Stimulated activated CD8-positive, alpha-beta memory T cell treated with anti-CD3 and anti-CD28 coated beads, Interleukin-15, amount 100 ng/mL, for 1 hour (primary cell): ENCODE measurements around the gene ROR2.

ENCODE experiments used
- DNase-seq: peaks from one replicate; pipeline ENCODE4 v3.0.0-alpha.2; 2020; ENCODE audit warnings: low read depth

Gene ROR2

DNA sequence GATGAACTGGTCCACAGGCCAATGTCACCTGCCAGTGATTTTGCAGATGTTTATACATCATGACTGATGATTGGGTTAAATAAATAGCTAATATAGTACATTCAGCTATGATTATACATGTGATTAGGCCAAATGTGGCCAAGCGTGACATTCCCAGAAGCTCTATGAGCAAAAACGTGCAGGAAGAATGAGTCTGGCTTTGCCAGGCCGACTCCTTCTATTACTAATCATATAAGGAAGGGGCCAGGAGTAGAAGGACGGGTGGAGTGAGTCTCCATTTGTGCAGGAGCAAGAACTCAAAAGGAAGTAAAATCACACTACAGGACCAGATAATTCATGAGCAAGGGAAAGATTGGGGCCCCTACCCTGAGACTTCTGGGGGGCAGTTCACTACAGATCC lies 178.2 kb downstream of the ROR2 start:
- DNase-seq: no peak

DNA sequence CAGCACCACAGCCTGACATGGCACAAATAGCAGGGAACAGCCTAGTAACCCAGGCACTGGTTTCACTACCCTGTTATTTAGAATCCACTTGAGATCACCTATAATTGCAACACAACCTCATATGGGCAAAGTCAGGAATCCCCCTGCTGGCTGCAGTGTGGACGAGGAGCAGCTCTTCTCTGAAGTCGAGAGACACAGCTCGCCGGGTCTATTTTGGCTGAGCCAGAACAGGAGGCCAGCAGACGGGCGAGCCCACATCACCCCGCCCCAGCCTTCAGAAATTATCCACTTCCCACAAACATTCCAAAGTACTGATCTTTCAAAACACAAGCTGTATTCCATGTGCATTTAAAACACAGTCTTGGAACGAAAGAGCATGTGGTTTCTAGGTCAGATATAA lies 179.0 kb downstream of the ROR2 start:
- no peak for DNase-seq

- DNase-seq: no peak
Observed at GRCh38 chr9:91770229-91770628, 179.8 kb downstream of the ROR2 start.

DNA sequence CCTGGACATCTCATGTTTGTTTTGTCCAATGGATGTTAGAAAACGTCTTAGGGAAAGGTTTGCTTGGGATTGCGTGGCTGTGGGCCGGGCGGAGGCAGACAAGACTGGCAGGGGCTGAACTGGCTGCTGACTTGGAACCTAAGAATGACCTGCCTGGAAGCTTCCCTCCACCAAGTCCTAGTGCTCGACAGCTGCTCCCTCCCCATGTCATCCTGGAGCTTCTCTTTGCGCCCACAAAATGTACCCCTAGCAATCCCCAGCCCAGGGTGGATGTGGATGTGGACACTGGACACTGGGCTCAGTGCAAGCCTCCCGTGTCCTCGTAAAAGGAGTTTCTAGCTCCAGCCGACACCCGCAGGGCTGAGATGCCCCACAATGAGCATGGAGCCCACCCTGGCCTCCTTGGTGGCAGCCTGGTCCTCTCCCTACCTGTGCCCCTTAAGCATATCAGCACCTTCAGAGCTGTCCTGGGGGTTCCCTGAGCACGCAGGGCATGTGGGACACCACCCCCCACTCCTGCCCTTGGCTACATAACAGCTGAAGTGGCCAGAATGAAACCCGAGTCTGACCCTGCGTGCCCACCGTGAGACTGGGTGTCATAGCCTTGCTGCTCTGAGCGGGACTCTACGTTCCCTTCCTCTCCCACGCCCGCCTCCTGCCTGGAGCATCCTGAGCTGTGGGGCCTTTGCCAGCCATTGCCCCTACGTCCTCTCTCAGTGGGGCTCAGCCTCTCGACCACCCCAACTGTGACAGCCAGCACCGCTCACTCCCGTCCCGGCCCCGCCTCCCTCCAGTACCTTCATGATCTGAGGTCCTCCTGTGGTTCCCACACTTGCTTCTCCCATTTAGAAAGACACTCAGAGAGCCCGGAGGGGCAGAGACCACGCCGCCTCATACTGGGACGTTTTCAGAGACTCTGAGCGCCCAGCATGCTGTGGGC lies 180.8 kb downstream of the ROR2 start:
- DNase-seq: no peak

DNA sequence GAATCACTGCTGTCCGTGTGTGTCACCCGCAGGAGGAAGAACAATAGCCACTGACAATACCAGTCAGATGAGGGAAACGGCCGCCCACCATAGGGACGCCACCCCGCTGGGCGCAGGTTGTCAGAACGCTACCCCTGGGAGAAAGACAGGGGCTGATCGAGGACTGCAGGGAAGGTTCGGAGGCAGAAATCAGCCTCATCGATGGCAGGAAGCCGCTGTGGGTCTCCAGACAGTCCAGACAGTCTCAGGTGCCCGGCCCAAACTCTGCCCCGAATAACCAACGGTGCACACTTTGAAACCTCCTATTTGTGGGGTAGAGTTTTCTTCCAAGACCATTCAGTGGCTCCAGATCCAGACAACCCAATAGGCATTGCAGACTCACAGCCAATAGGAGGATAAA lies 181.5 kb downstream of the ROR2 start:
- no peak for DNase-seq

- no peak for DNase-seq
Observed at GRCh38 chr9:91766315-91767069, 183.5 kb downstream of the ROR2 start.

GRCh38 chr9:91765296-91765695 lies 184.7 kb downstream of the ROR2 start:
- no peak for DNase-seq

DNA sequence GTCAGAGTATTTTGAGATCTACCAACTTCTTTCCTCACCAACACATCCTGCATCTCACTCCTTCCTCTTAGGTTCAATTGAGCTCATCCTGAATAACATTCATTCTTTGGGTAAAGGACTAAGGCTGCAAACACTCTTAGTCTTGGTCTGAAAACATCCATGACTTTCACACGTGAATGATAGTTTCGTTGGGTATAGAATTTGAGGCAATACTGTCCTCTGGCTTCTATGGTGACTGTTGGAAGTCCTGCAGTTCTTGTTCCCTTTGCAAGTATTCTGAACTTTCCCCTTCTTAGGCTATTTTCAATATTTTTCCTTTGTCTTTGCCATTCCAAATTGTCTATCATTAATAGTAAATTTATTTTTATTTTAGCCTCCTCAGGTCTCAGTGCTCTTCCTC lies 185.4 kb downstream of the ROR2 start:
- DNase-seq: no peak

GRCh38 chr9:91761362-91761761 lies 188.7 kb downstream of the ROR2 start:
- DNase-seq: no peak

- no peak for DNase-seq
Observed at GRCh38 chr9:91760906-91761305, 189.1 kb downstream of the ROR2 start.

DNA sequence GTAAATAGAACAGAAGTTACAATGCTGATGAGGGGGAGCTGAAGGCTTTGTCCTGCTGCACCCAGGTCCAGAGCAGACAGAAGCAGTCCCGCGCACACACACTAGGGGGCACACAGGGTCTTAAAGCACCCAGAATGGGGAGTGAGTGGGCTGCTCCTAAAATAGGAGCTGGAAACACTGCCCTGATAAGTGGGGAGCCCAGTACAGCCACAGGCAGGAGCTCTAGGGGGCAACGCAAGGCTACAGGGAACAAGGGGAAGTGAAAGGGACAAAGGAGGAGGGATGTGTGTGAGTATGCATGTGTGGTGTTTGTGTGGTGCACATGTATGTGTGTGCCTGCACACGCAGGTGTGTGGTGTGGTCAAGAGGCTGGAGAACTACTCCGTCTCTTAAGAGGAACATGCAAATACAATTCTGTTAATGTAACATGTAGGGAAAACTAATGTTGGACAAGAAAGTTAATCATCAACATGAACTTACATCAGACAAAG lies 191.5 kb downstream of the ROR2 start:
- DNase-seq: no peak

- DNase-seq: no peak
Observed at GRCh38 chr9:91757782-91758181, 192.2 kb downstream of the ROR2 start.

GRCh38 chr9:91756510-91756780 lies 193.6 kb downstream of the ROR2 start:
- DNase-seq: no peak

GRCh38 chr9:91755761-91756509 lies 194.1 kb downstream of the ROR2 start:
- no peak for DNase-seq

DNA sequence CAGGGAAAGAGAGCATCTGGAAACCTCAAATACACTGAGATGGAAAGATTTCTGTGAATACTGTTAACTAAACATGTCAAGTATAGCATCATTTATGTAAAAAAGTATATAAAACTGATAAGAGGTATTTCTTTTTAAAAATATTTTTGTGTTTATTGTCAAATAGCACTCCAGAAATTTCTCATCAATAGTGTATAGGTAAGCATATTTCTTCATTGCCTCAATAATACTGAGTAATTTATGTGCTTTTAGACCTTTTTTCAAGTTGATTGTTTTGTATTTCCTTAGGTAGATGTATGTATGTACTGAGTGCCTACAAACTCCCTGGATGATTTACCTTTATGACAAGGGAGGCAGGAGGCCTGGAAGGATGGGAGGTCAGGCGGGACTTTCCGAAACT lies 196.3 kb downstream of the ROR2 start:
- DNase-seq: no peak

DNA sequence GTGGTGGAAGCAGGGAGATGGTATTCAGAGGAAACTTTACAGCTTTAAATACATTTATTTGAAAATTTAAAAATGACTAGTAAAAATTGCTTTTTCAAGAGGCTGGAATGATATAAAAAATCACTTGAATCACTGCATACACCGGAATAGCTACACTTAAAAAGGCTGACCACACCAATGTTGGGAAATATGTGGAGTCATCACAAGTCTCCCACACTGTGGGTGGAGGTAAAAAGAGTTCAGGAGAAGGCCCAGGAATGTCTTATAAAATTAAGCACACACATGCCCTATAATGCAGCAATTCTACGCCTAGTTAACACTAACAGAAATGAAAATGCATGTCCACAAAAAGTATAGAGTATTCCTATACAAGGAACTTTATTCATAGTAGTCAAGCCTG lies 198.1 kb downstream of the ROR2 start:
- DNase-seq: no peak

GRCh38 chr9:91750343-91750742 lies 199.7 kb downstream of the ROR2 start:
- no peak for DNase-seq

DNA sequence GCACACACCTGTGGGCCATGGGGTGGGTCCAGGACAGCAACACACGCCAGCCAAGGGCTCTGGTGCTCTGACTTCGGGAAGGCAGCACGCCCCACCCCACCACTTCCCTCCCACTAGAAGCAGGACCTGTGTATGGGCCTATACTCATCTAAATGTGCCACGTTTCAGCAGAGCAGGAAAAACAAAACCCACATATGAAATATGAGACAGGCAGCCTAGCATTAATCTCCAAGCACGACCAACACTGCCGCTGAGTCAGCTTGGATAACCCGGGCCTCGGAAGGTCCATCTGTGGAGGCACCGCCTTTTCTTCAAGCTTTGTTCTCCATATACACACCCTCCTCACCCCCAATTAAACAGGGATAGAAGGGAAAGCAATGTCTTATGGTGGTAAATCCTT lies 203.1 kb downstream of the ROR2 start:
- DNase-seq: no peak

DNA sequence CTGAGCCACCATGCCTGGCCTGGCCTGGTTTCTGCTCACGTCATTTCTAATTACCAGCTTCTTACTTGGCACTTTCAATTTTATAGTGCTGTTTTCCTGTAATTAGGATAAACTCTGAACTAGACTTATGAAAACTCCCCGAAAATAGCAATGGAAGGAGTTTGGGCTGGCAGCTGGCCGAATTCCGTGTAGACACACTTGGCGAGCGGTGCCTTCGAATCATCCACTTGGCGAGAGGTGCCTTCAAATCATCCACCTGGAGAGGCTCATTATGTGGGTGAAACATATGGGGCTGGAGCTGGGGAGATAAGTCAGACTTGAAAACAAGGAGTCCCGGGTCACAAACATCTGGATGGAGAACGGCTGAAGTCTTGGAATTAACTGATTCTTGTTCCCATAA lies 203.7 kb downstream of the ROR2 start:
- no peak for DNase-seq

GRCh38 chr9:91744114-91744513 lies 205.9 kb downstream of the ROR2 start:
- DNase-seq: no peak

DNA sequence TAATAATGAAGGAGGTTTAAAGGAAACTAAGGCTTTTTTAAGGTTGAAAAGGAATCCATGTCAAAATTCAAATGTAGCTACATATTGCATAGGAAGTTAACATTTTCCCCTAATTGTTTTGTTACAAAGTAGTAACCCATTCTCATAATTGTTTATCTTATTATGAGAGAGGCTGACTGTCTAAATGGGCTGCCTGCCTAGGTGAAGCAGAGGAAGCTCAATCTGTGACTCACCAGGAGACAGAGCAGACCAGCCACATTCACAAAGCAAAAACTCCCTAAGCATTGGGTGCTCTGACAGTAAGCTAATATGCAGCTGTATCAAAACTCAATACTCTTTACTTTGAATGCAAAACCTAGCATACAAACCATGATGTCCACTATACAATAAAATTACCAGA lies 208.5 kb downstream of the ROR2 start:
- no peak for DNase-seq

DNA sequence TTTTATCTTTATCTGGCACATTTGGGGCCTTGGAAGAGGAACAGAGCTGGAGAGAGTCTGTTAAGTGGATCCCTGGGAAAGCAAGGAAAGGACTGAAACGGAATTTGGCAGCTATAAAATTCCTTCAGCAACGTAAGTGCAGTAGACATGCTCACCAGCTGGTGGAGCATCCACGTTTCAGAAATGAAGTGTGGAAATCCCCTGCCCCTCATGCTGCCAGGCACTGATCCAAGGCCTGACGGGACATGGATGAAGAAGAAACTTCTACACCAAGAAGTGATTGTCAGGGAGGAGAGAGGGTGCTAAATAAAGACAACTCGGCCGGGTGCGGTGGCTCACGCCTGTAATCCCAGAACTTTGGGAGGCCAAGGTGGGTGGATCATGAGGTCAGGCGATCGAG lies 209.3 kb downstream of the ROR2 start:
- no peak for DNase-seq
